HG03571 (cell line): Measurements from ENCODE around the gene LYVE1.

Source experiments
- ATAC-seq: cut with Tn5 transposase; IDR thresholded peaks from one replicate; pipeline ENCODE4 v1.9.1; 2021; ENCODE audit not compliant: unreplicated experiment

Gene LYVE1

DNA sequence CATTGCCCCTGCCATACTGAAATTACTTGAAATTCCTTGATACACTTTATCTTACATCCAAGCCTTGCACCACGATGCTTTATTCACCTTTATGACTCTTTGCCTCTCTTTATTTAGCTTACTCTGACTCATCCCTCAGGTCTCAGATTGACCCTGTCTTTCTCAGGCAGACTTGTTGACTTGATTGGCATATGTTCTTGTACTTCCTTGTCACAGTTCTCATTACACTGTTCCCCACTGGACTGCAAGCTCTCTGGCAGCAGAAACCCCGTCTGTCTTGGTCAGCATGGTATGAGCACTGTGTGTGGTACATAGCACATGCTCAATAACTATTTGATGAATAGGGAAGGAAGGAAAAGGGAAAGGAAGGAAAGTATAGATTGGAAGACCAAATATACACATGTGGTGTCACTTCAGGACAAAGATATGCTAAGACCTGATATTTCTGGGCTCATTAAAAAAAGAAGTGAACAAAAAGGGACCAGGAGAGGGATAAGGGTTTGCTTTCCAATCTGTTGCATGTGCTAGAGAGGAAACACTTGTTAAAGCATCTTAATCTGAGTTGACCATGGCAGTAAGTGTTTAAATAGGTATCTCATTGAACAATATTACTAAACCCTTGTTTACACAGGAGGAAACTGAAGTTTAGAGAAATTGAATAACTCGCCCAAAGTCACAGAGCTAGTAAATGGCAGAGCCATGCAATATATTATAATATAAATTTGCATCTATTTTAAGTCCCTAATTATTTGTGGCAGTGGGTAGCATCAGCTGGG is 7.2 kb downstream of the LYVE1 start:
- no peak for ATAC-seq

DNA sequence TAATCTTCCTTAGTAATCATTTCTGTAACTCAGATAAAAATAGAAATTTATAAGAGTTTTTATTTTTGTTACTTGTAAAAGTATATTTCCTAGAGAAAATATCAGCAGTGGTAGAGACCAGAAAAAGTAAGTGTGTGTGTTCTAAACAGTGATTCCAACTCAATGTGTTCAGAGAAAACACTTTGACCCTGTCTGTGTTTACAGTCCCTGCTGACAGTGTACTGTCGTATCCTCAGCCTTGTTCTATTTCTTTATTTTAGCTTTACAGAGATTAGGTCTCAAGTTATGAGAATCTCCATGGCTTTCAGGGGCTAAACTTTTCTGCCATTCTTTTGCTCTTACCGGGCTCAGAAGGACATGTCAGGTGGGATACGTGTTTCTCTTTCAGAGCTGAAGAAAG is 10.2 kb downstream of the LYVE1 start:
- no peak for ATAC-seq

DNA sequence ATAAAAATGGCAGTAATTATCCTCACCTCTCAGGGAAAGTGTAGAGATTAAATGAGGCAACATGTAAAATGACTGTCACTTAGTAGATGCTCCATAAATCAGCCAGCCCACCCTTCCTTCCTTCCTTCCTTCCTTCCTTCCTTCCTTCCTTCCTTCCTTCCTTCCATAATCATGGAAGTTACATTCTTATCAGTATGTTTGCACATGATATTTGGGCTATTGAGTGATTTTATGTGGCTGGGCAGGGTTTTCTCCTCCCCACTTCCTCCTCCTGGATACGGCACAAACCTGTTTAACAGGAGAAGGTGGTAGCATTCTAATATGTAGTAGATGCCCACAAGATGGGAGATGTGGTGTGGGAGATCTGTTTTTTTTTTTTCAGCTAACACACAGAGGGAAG is 11.9 kb downstream of the LYVE1 start:
- ATAC-seq = no peak

DNA sequence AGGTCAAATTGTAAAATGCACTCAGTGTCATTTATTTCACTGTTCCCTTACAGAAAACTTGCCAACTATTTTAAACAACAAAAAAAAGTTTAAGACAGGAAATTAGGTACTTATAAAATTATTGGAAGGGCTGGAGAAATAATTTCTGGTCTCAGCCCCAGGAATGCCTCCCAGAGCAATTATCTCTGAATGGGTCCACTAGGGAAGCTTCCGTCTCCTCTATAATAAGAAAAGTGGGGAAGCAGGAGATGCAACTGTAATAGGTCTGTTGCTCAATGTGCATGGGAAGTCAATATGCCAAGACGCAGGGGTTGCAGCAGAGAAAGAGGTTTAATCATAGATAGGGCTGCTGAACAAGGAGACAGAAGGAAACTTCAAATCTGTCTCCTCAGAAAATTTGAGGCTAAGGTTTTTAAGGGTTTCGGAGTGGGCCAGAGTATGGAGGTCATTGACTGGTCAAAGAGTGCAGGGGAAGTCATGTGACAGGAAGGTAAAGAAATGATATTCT is 16.6 kb downstream of the LYVE1 start:
- ATAC-seq = no peak

DNA sequence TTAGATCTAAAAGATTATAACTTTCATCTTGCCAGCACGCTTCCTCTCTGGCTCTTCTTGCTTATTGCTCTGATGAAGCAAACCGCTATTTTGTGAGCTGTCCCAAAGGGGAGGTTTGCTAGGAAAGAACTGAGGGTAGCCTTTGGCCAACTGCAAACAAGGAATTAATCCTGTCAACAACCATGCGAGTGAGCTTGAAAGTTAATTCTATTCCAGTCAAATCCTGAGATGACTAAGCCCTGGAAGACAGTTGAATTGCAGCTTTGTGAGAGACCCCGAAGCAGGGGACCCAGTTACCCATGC is 17.2 kb downstream of the LYVE1 start:
- no peak for ATAC-seq

DNA sequence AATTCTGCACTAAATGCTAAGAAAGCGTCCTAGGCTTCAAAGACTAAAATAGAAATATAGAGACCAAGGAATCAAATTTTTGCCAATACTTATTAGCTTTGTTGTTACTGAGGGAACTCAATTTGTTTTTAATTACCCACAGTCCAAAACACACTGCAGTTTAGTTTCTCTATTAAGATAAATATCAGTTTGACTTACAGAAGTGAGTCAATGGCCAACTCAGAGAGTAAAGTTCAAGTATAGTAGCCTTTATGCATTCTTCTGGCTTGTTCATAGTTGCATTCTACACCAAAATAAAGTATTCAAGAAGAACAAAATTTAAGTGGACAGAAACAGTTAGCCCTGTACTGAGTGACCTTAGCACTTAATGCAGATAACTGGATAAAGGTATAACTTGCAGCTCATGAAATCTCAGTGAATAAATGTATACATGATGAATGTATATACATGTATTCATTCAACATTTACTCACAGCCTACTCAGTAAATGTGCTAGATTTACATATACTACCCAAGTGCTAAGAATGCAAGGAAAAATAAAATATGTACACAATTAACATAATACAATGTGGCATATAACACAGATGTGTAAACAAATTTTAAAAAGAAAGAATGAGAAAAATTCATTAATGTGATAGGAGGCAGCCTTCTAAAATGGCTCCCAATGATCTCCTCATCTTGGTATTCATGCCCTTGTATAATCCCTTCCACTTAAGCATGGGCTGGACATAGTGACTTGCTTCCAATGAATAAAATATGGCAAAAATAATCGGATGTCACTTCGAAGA is 17.8 kb downstream of the LYVE1 start:
- no peak for ATAC-seq

DNA sequence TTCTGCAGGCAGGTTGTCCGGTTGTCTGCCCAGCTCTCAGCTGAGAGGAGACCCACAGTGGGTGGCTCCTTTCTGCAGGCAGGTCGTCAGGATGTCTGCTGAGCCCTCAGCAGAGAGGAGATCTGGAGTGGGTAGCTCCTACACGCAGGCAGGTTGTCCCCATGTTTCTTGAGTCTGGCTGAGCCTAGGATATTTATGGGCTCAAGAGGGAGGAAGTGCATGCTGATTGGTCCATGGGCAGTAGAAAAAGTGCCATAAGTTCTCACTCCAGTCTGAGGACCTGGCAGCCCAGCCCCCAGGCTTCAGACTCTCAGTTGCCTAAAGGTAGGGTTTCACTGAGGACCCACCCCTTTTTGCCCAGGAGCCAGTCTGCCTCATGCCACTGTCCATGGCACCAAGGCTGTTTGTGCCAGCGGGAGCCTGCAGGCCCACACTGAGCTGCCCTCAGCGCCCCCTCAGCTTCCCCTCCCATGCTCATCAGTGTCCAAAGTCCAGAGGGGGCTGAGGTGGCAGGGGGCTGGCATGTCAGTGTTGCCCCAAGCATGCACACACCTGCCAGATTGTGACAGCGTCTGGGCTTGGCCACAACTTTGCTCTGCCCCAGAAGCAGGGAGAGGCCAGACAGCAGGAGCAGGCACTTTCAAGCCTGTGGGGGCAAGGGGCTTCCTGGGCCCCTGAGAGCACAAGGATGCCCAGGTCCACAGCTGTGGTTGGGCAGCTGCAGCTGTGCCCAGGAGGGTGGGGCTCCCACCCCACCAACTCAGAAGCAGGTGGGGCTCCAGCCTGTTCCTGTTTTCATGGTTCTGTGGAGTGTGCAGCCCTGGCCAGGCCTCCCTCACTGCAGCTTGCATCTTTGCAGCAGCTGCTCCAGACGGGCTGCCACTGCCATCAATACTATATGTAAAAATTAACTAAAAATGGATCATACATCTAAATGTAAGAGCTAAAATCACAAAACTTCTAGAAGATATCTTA is 23.7 kb downstream of the LYVE1 start:
- no peak for ATAC-seq

DNA sequence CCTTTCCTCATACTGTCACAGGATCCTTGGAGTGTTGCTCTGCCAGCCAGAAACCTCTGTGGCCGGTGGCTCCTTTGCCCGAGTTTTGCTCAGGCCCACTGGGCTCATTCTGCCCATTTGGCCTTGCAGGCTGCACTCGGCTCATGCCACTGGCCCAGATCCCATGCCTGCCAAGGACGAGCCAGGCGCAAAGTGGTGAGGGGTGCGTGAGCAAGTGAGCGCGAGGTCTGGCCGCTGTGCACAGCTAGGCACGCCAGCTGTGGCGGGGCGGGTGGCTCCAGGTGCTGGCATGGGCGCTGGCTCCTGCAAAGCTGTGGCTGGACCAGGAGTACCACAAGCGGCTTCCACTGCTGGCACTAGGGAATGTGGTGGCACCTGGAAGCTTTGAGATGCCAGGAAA is 24.7 kb downstream of the LYVE1 start:
- ATAC-seq = no peak

DNA sequence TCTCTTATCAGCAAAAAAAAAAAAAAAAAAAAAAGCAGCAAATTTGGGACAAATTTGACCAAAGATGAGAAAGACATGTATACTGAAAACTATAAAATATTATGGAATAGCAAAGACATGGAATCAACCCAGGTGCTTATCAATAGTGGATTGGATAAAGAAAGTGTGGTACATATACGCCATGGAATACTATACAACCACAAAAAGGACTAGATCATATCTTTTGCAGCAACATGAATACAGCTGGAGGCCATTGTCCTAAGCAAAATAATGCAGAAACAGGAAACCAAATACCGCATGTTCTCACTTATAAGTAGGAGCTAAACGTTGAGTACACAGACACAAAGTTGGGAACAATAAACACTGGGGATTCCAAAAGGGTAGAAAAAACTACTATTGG is 25.7 kb downstream of the LYVE1 start:
- ATAC-seq = no peak

DNA sequence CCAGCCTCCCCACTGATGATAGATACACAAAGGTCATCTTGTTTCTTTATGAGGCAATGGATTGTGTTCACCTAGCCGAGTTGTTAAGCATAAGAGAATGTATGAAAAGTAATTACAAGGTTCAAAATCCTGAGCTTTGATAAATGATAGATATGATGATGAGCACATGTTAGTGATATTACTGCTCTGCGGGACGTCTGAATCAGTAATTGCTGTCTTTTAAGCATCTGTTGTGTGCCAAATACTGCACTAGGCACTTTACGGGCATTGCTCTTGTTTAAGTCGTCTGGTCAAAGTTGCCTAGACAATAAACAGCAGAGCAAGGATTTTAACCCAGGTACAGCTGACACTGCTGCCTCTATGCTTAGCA is 26.9 kb downstream of the LYVE1 start:
- no peak for ATAC-seq

DNA sequence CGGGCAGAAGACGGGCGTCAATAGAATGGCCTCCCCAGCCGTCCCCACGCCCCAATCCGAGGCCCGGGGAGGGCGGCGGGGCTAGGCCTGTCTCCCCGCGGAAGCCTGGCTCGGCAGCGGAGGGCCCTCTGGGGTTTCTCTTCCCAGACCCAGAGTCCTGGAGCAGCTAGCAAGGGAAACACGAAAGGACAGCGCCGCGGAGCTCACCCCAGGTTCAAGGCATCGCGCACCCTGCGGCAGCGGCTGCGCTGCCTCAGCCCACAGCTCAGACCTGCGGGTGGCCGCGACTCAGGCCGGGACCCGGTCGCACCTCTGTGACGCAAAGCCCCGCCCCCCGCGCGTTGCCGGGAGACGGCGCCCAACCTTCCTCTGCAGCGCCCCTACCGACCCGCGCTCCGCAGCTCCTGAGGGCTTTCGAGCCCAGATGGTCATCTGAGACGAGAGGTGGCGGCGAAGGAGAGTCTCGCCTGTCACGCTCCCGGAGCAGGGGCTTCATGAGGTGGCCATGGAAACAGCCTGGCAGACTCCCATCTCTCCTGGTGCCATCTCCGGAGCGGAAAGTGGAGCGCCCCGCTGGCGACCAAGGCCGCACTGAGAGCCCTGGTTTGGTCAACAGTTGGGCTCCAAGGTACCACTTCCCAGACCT is 27.4 kb downstream of the LYVE1 start, which contains the start of gene RNF141:
RNF141 (minus strand) TSS at position 273 of the 646 bp plus-strand sequence. CDS start 7,029 bp downstream, outside the sequence.
- ATAC-seq = peak; percentile 96

DNA sequence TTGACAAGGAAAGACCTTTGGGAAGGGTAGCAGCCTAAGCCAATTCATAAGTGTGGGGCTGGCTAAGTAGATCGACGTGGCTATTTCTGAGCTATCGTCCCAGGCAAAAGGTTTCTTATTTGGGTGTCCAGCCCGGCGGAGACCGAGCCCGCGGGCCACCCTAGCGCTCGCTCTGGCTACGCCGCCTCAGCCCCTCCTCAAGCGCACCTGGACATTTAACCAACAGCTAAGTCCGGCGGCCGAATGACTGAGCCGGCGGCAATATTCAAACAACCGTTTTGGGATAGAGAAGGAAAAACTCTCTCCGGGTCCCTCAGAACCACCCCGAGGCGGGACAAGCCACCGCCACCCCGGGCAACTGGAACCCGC is 27.9 kb downstream of the LYVE1 start:
- peak; percentile 26 for ATAC-seq

DNA sequence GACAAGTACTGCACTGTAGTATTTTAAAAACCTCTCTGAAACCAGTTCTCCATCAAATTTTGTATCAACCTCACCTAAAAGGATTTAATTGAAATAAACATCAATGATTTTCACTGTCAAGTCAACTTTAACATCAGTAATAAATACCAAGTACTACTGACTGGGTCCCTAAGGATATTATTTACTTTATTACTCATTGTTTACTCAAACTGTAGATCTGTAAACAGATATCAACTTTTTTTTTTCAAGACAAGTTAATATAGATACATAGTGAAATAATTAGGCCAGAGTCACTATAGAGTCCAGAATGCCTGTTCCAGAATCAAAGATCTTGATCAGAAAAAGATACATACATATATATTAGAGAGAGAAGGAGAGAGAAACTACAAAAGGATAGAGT is 29.1 kb downstream of the LYVE1 start:
- ATAC-seq = no peak

DNA sequence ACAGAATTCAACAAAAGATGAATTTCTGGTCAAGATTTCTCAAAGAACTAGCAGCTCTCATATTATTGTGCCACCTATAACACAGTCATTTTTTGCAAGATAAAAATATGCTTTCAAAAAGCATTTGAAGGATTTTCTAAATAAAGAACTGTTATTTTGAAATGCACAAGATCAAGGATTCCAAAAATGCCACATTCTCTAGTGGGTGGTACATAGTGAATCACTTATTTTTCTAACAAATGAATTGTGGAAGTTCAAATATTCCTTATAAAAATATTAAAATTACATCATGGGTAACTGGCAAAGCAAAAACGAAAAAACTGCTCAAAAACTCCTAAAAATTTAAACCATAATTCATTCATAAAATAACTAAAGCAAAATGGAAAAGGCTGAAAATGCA is 29.5 kb downstream of the LYVE1 start:
- ATAC-seq = no peak

DNA sequence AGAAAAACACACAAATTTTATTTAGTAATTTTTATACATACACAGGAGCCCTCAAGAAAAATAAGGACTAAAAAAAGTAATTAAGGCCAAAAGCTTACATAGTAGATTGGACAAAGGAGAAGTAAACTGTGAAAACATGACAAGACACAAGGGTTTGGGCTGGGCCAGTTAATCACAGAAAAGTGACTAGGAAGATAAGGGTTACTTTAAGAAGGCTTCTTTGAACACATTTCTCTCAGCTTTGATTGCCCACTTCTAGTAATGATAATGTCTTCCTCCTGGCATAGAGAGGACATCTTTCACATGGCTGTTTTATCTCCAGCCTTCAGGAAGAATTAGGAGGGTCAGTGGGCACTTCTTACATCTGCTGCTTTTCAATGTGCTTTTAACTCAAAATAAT is 30.9 kb downstream of the LYVE1 start:
- ATAC-seq = no peak

DNA sequence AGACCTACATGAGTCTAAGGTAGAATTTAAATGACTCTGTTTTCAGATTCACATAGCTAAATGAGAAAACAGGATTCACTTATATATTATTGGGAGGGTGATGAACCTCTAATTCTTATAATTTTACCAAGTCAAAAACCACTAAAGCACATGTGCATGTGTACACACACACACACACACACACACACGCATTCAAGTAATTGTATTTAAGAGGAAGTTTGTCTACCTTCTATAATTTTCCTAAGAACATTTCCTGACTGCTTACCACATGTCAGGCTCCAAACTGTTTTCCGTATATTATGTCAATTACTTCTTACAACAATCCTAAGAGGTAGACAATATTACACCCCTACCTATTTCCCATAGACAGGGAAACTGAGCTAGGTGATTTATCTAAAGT is 34.1 kb downstream of the LYVE1 start:
- ATAC-seq = no peak

DNA sequence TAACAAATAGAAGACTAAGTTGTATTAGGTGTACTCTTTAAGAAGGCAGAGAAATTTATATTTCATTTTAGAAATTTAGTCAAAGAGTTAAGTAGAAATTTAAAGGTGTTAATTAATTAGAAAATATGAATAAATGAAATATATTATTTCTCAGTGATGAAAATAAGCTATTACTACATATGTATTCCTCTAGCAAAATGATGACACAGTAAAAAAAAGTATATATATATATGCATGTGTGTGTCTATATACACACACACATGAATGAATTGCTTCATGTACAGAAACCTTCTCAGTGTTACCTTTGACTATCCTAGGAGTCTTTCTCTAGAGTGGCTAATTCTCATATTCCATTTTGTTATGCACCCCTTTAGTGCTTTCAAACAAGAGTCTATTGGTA is 35.1 kb downstream of the LYVE1 start:
- no peak for ATAC-seq

DNA sequence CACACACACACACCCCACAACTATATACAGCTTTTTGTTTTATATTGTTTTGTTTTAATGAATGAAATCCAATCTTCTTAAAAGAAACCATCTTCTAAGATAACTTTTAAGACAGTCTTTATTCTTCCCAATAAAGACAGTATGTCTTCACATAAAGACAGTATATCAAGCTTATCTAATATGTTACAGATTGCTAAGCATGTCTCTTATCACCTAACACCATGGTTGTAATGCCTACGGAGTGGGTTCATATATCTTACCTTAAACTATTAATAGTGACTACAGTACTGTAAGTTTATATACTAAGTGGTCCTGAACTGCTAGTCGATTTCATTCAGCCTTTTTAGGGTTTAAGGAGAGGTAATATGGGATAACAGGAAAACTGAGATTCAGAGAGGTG is 35.9 kb downstream of the LYVE1 start:
- no peak for ATAC-seq

DNA sequence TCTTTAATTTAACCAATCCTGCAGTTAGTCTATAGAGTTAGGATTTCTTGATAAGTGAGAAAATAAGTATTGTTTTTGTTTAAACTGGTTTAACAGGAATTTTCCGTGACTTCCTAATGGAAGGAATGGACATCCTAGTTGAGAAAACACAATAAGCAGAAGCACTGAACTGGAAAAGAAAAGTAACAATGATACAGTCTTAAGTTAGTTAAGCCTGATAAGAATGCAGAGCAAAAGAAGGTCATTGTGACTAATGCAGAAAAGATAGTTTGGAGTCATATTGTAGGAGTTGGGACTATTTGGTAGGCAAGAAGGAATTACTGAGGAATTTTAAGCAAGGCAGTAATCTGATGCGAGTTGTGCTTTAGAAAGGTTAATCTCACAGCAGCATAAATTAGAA is 39.2 kb downstream of the LYVE1 start:
- ATAC-seq = no peak

DNA sequence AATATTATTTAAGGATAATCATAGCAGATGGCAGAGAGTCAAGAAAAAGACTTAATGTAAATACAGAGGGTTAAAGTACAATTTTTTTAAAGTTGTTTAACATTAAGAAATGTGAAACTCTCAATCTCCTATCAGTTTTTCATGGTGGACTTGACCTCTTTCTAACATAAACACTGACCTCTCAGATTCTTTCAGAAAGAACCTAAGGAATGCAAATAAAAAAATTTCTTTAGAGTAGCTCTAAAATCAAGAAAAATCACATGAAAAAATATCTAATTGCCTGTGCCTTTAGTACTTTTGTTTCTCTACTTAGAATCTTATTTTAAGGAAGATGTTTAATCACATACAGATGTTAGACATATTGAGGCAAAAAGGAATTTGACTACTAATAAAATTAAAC is 40.3 kb downstream of the LYVE1 start:
- no peak for ATAC-seq
